Endothelial cell of umbilical vein (primary cell): Measurements from ENCODE around the gene TMEM161A. TPM values are rescaled to one million over a fixed set of nuclear protein-coding genes. Genes with fewer than 3 reads are reported as not detected.

Source experiments
- BruUV-seq: library from RNA; stranded (reverse); fragments of 400-500 nt; replicated peaks from 2 replicates; lab custom pipeline; 2021; lab: Mats Ljungman, UMichigan
- CTCF ChIA-PET: fragments of 300-600, 350-600 bp; sonication (Branson Sonifier 250); formaldehyde crosslinking; loops from one replicate; lab custom pipeline; 2021; ENCODE audit warnings: antibody characterized with exemption, inconsistent platforms; lab: Charles Lee
- POLR2A ChIA-PET: fragments of 300-600, 350-600 bp; sonication (Branson Sonifier 250); formaldehyde crosslinking; loops from one replicate; lab custom pipeline; 2021; ENCODE audit warnings: antibody characterized with exemption, inconsistent platforms; lab: Charles Lee
- DNase-seq: peaks from one replicate; pipeline ENCODE4 v3.0.0-alpha.2; 2011; ENCODE audit warnings: low read depth, low spot score
- FAIRE-seq: peaks from 2 replicates; lab custom pipeline; 2011; peaks lifted over from hg19 to GRCh38; lab: Jason Lieb, UNC
- H2AFZ ChIP-seq: 2 replicates; pipeline ENCODE4 v1.6.0; 2012; ENCODE audit warnings: low read depth, low read length, control low read depth, inconsistent platforms
- H3K27ac ChIP-seq: 2 replicates; pipeline ENCODE4 v1.5.1; 2011; ENCODE audit warnings: low read depth, mild to moderate bottlenecking, control low read depth, low read length, moderate library complexity; ENCODE audit not compliant: insufficient read depth
- H3K27me3 ChIP-seq, 2 experiments: 2 replicates each; pipeline versions ENCODE4 v1.6.0 to v1.6.1; 2011; ENCODE audit warnings: low read length in 2 of 2, mixed read lengths in 1 of 2; ENCODE audit not compliant: control insufficient read depth in 2 of 2, insufficient read depth in 2 of 2
- H3K36me3 ChIP-seq, 2 experiments: 2 replicates in 1 of 2; 3 replicates in 1 of 2; pipeline ENCODE4 v1.5.1; 2011; ENCODE audit warnings: low read length in 2 of 2, mild to moderate bottlenecking in 1 of 2, moderate library complexity in 1 of 2; ENCODE audit not compliant: control insufficient read depth in 2 of 2, insufficient read depth in 2 of 2; ENCODE audit errors: extremely low read depth in 1 of 2
- H3K4me1 ChIP-seq: 3 replicates; pipeline ENCODE4 v1.5.1; 2011; ENCODE audit warnings: mild to moderate bottlenecking, low read length; ENCODE audit not compliant: control insufficient read depth, insufficient read depth; ENCODE audit errors: extremely low read depth
- H3K4me2 ChIP-seq: 2 replicates; pipeline ENCODE4 v1.6.1; 2011; ENCODE audit warnings: low read length, control low read depth, mixed read lengths; ENCODE audit not compliant: insufficient read depth
- H3K4me3 ChIP-seq, 3 experiments: fragments of 200-600 bp in 1 of 3; sonication (generic), shearing (Covaris generic) in 1 of 3; replicated peaks in 1 of 3; 2 replicates each; pipeline ENCODE4 v1.5.1; 2011 to 2016; ENCODE audit warnings: control low read depth in 3 of 3, low read length in 3 of 3, mild to moderate bottlenecking in 2 of 3, inconsistent platforms in 1 of 3, low read depth in 1 of 3, moderate library complexity in 1 of 3; ENCODE audit not compliant: insufficient read depth in 1 of 3
- H3K79me2 ChIP-seq: 2 replicates; pipeline ENCODE4 v1.6.0; 2012; ENCODE audit warnings: low read length, inconsistent platforms; ENCODE audit not compliant: control insufficient read depth, insufficient read depth
- H3K9ac ChIP-seq: replicated peaks from 2 replicates; pipeline ENCODE3; 2011; ENCODE audit warnings: low read length, control low read depth; ENCODE audit not compliant: insufficient read depth; ENCODE audit errors: extremely low read depth
- H3K9me1 ChIP-seq: replicated peaks from 3 replicates; pipeline ENCODE4 v1.6.0; 2011; ENCODE audit warnings: mild to moderate bottlenecking, low read length; ENCODE audit not compliant: control insufficient read depth, insufficient read depth; ENCODE audit errors: extremely low read depth
- H3K9me3 ChIP-seq: replicated peaks from 2 replicates; pipeline ENCODE4 v1.5.1; 2012; ENCODE audit warnings: low read length, inconsistent platforms; ENCODE audit not compliant: control insufficient read depth, insufficient read depth
- H4K20me1 ChIP-seq: replicated peaks from 2 replicates; pipeline ENCODE3; 2011; ENCODE audit warnings: mild to moderate bottlenecking, low read length; ENCODE audit not compliant: control insufficient read depth, insufficient read depth; ENCODE audit errors: extremely low read depth
- CTCF ChIP-seq, 2 donors: IDR thresholded peaks; 1 replicate in 1 of 2; 2 replicates in 1 of 2; pipeline ENCODE4 v1.5.1; 2011; ENCODE audit warnings: low read length in 2 of 2, mild to moderate bottlenecking in 2 of 2, moderate library complexity in 2 of 2, control low read depth in 1 of 2, inconsistent platforms in 1 of 2, low read depth in 1 of 2; ENCODE audit not compliant: insufficient read depth in 1 of 2; ENCODE audit errors: extremely low read depth in 1 of 2
- EZH2 ChIP-seq: IDR thresholded peaks from 2 replicates; pipeline ENCODE4 v1.6.1; 2012; ENCODE audit warnings: borderline replicate concordance, low read depth, mild to moderate bottlenecking, moderate library complexity, low read length, inconsistent platforms; ENCODE audit not compliant: severe bottlenecking
- FOS ChIP-seq: IDR thresholded peaks from 2 replicates; pipeline ENCODE4 v1.6.1; 2011; ENCODE audit warnings: mild to moderate bottlenecking, low read length, moderate library complexity, borderline replicate concordance; ENCODE audit not compliant: insufficient read depth
- GATA2 ChIP-seq: IDR thresholded peaks from 2 replicates; pipeline ENCODE4 v1.7.0; 2011; ENCODE audit warnings: low read depth, mild to moderate bottlenecking, moderate library complexity, mixed read lengths, low read length; ENCODE audit not compliant: insufficient read length, insufficient read depth
- JUN ChIP-seq: IDR thresholded peaks from 2 replicates; pipeline ENCODE4 v1.6.1; 2011; ENCODE audit warnings: borderline replicate concordance, low read depth; ENCODE audit not compliant: insufficient read length, insufficient read depth
- MAX ChIP-seq: IDR thresholded peaks from 2 replicates; pipeline ENCODE4 v1.6.1; 2011; ENCODE audit not compliant: insufficient read depth, insufficient read length
- MYC ChIP-seq: IDR thresholded peaks from one replicate; pipeline ENCODE4 v1.6.1; 2011; ENCODE audit warnings: mild to moderate bottlenecking, low read depth, low read length
- POLR2A ChIP-seq: IDR thresholded peaks from 2 replicates; pipeline ENCODE4 v1.6.1; 2012; ENCODE audit warnings: low read depth, mild to moderate bottlenecking, control low read depth, low read length
- POLR2AphosphoS5 ChIP-seq: IDR thresholded peaks from 2 replicates; pipeline ENCODE4 v1.6.1; 2012; ENCODE audit warnings: low read depth, mild to moderate bottlenecking, control low read depth, low read length, moderate library complexity; ENCODE audit not compliant: insufficient read depth
- dilution Hi-C: fragments of 300-500 bp; cut with MboI; formaldehyde crosslinking; loops from one replicate; pipeline ENCODE4 v1.15.0; 2019; ENCODE audit warnings: low sequenced_read_pairs; ENCODE audit not compliant: extremely low pct_ligation_motif_present
- intact Hi-C: fragments of 100-400 bp; cut with micrococcal nuclease; formaldehyde crosslinking; loops from one replicate; pipeline ENCODE4 v1.10.0; 2022
- polyA plus RNA-seq, 4 experiments: library from polyadenylated mRNA; depleted of rRNA in 3 of 4; stranded (reverse) in 3 of 4; unstranded in 1 of 4; fragments of >200 nt; gene quantifications; 2 replicates each; pipeline versions ENCODE4 v1.2.1 to v1.2.3, GENCODE V29; 2011 to 2012; ENCODE audit warnings: missing spikeins in 1 of 4
- total RNA-seq: library from RNA; stranded (reverse); gene quantifications from 2 replicates; pipeline ENCODE4 v1.2.3, GENCODE V29; 2021

Gene TMEM161A
- total and polyA plus RNA-seq, 2 donors (not counting 3 experiments of a cell fraction or from before 2014, with no cell fraction given) = 24.1 to 54.9 TPM

- Histone ChIP-seq H3K79me2 (no peaks in the 10 kb centered on the region), H4K20me1 (no peaks in the 10 kb centered on the region), H3K9me3 (no peaks in the 10 kb centered on the region), H3K27ac (no peak overlapping the region), H3K27me3 (no peaks in the 10 kb centered on the region), H3K4me3 (no peak overlapping the region), H2AFZ (no peak overlapping the region), H3K36me3 (no peaks in the 10 kb centered on the region), H3K4me2 (no peak overlapping the region), H3K9me1 (no peaks in the 10 kb centered on the region), H3K9ac (no peak overlapping the region), H3K4me1 (no peaks in the 10 kb centered on the region)
- ChIA-PET POLR2A (interaction anchor here (0.6 kb wide), 1 partner anchor 862 kb away, joined by 6 read pairs; no protein-coding TSS in a partner anchor), CTCF (interaction anchor here (0.7 to 4.4 kb wide), 3 partner anchors 9 to 20 kb away, joined by 3 to 23 read pairs (median 9); no protein-coding TSS in a partner anchor)
- no TSS peak for BruUV-seq
- DNase-seq (no peak), FAIRE-seq (no peak)
- dilution Hi-C loops (no loop called here), intact Hi-C loops (no loop called here)
- TF ChIP-seq JUN (no peak), POLR2A (no peak), FOS (no peak), MAX (no peak), POLR2AphosphoS5 (no peak), MYC (no peak), EZH2 (no peak), GATA2 (no peak), CTCF (IDR thresholded peaks at IDR 0.05; ENCODE audit: extremely low read depth in 1 of 2, insufficient read depth in 1 of 2, low read depth in 1 of 2, low read length in 2 of 2) (no peak)
Observed at GRCh38 chr19:19154768-19155494, 16.7 kb upstream of the TMEM161A start.
